HCT116 (cell line): ENCODE measurements around the gene SCD5. TPM values are rescaled to one million over a fixed set of nuclear protein-coding genes. Genes with fewer than 3 reads are reported as not detected.

Experiments used
- ATAC-seq: fragments of 200-7000 bp; cut with Tn5 transposase; 2 replicates; pipeline ENCODE4 v1.9.1; 2020; ENCODE audit warnings: mild to moderate bottlenecking, moderate library complexity
- BruUV-seq: library from RNA; stranded (reverse); fragments of 400-500 nt; replicated peaks from 2 replicates; lab custom pipeline; 2021; lab: Mats Ljungman, UMichigan
- CTCF ChIA-PET: fragments of 300-600 bp; sonication (Branson Sonifier 250); formaldehyde crosslinking; loops from one replicate; lab custom pipeline; 2021; ENCODE audit warnings: antibody characterized with exemption; lab: Charles Lee
- POLR2A ChIA-PET: fragments of 300-600, 350-600 bp; sonication (Branson Sonifier 250); formaldehyde crosslinking; loops from one replicate; lab custom pipeline; 2021; ENCODE audit warnings: antibody characterized with exemption; lab: Charles Lee
- RAD21 ChIA-PET, 2 experiments: fragments of 300-600 bp; sonication (Branson Sonifier 250); formaldehyde crosslinking; loops; one replicate each; lab custom pipeline; 2023; ENCODE audit warnings: low total read pairs in 2 of 2; ENCODE audit not compliant: uncharacterized antibody in 2 of 2, unreplicated experiment in 2 of 2, low non-redundant PET in 1 of 2; lab: Charles Lee
- DNase-seq: peaks from one replicate; pipeline ENCODE4 v3.0.0-alpha.2; 2010; ENCODE audit warnings: low read depth, low spot score
- H2AFZ ChIP-seq: fragments of 200-600 bp; shearing (Covaris generic), sonication (generic); 2 replicates; pipeline ENCODE4 v1.6.1; 2017; ENCODE audit warnings: low read depth, mixed run types, mixed read lengths, antibody characterized with exemption, low read length; ENCODE audit not compliant: poor library complexity, severe bottlenecking
- H3K27ac ChIP-seq: 2 replicates; pipeline ENCODE4 v1.5.1; 2012; ENCODE audit warnings: low read depth, low read length
- H3K27me3 ChIP-seq: fragments of 200-600 bp; sonication (generic); 2 replicates; pipeline ENCODE4 v1.6.1; 2016; ENCODE audit warnings: mixed run types, low read length, mixed read lengths; ENCODE audit not compliant: insufficient read depth
- H3K36me3 ChIP-seq, 2 experiments: fragments of 200-500 bp in 1 of 2; fragments of 200-600 bp in 1 of 2; sonication (Bioruptor generic) in 1 of 2; sonication (generic) in 1 of 2; 2 replicates each; pipeline versions ENCODE4 v1.5.1 to v1.6.1; 2014 to 2016; ENCODE audit warnings: low read length in 2 of 2, inconsistent platforms in 1 of 2, mixed read lengths in 1 of 2, mixed run types in 1 of 2; ENCODE audit not compliant: insufficient read depth in 2 of 2, control insufficient read depth in 1 of 2
- H3K4me1 ChIP-seq, 2 experiments: fragments of 200-600 bp in 1 of 2; sonication (generic) in 1 of 2; 2 replicates each; pipeline versions ENCODE4 v1.5.1 to v1.6.1; 2012 to 2017; ENCODE audit warnings: low read length in 2 of 2, inconsistent platforms in 1 of 2, mild to moderate bottlenecking in 1 of 2, mixed read lengths in 1 of 2, mixed run types in 1 of 2, moderate library complexity in 1 of 2; ENCODE audit not compliant: insufficient read depth in 2 of 2, control insufficient read depth in 1 of 2
- H3K4me2 ChIP-seq: fragments of 200-600 bp; sonication (generic); 2 replicates; pipeline ENCODE4 v1.6.1; 2017; ENCODE audit warnings: mixed run types, low read length, mixed read lengths
- H3K4me3 ChIP-seq, 2 experiments: fragments of 200-600 bp in 1 of 2; sonication (generic) in 1 of 2; replicated peaks in 1 of 2; 2 replicates each; pipeline ENCODE4 v1.5.1; 2011 to 2016; ENCODE audit warnings: low read length in 2 of 2, control low read depth in 1 of 2, low read depth in 1 of 2, mild to moderate bottlenecking in 1 of 2, mixed read lengths in 1 of 2, mixed run types in 1 of 2
- H3K79me2 ChIP-seq: fragments of 200-600 bp; sonication (generic); 2 replicates; pipeline ENCODE4 v1.6.1; 2017; ENCODE audit warnings: mild to moderate bottlenecking, mixed run types, low read length, moderate library complexity, mixed read lengths; ENCODE audit not compliant: insufficient read depth
- H3K9ac ChIP-seq: fragments of 200-600 bp; sonication (generic); 2 replicates; pipeline ENCODE4 v1.6.1; 2016; ENCODE audit warnings: low read length, mixed read lengths
- H3K9me2 ChIP-seq: fragments of 200-600 bp; sonication (generic), shearing (Covaris generic); 2 replicates; pipeline ENCODE4 v1.6.1; 2017; ENCODE audit warnings: mixed run types, mild to moderate bottlenecking, moderate library complexity; ENCODE audit not compliant: insufficient read depth
- H3K9me3 ChIP-seq, 2 experiments: fragments of 200-500 bp in 1 of 2; fragments of 200-600 bp in 1 of 2; sonication (Bioruptor generic) in 1 of 2; sonication (generic) in 1 of 2; 2 replicates each; pipeline ENCODE4 v1.6.1; 2014 to 2017; ENCODE audit warnings: low read length in 2 of 2, mixed read lengths in 2 of 2, inconsistent platforms in 1 of 2, low read depth in 1 of 2, mild to moderate bottlenecking in 1 of 2, mixed run types in 1 of 2, moderate library complexity in 1 of 2; ENCODE audit not compliant: control insufficient read depth in 1 of 2, insufficient read depth in 1 of 2
- H4K20me1 ChIP-seq: fragments of 200-600 bp; sonication (generic), shearing (Covaris generic); 2 replicates; pipeline ENCODE4 v1.6.1; 2017; ENCODE audit warnings: mixed run types, mild to moderate bottlenecking, moderate library complexity; ENCODE audit not compliant: insufficient read depth
- CBX3 ChIP-seq: IDR thresholded peaks from 2 replicates; pipeline ENCODE4 v1.6.1; 2012; ENCODE audit warnings: low read depth
- JUND ChIP-seq: IDR thresholded peaks from 2 replicates; pipeline ENCODE4 v1.6.1; 2012
- POLR2A ChIP-seq: IDR thresholded peaks from 2 replicates; pipeline ENCODE4 v1.7.0; 2011; ENCODE audit warnings: borderline replicate concordance; ENCODE audit not compliant: insufficient read depth, insufficient read length; ENCODE audit errors: extremely low read depth
- POLR2AphosphoS5 ChIP-seq: IDR thresholded peaks from 2 replicates; pipeline ENCODE4 v1.6.1; 2011; ENCODE audit warnings: mild to moderate bottlenecking, low read depth, low read length, moderate library complexity
- SP1 ChIP-seq: IDR thresholded peaks from 2 replicates; pipeline ENCODE4 v1.6.1; 2012; ENCODE audit warnings: low read depth
- SRF ChIP-seq: IDR thresholded peaks from 2 replicates; pipeline ENCODE4 v1.6.1; 2012; ENCODE audit warnings: low read depth
- TCF7L2 ChIP-seq: IDR thresholded peaks from 2 replicates; pipeline ENCODE4 v1.7.0; 2011; ENCODE audit warnings: borderline replicate concordance, inconsistent platforms; ENCODE audit not compliant: insufficient read depth, insufficient read length; ENCODE audit errors: extremely low read depth
- intact Hi-C: fragments of 100-400 bp; cut with micrococcal nuclease; formaldehyde crosslinking; loops from 2 replicates; pipeline ENCODE4 v1.10.0; 2022
- total RNA-seq: library from RNA; stranded (reverse); gene quantifications from one replicate; pipeline ENCODE4 v1.2.1, GENCODE V29; 2021; ENCODE audit not compliant: unreplicated experiment

Gene SCD5
- total RNA-seq, 1 experiment from 2014 or later, result 21.7 TPM

GRCh38 chr4:82785611-82786400 is 12.8 kb downstream of the SCD5 start (continued):
- TF ChIP-seq POLR2AphosphoS5 (no peak), TCF7L2 (no peak), CBX3 (no peak)

DNA sequence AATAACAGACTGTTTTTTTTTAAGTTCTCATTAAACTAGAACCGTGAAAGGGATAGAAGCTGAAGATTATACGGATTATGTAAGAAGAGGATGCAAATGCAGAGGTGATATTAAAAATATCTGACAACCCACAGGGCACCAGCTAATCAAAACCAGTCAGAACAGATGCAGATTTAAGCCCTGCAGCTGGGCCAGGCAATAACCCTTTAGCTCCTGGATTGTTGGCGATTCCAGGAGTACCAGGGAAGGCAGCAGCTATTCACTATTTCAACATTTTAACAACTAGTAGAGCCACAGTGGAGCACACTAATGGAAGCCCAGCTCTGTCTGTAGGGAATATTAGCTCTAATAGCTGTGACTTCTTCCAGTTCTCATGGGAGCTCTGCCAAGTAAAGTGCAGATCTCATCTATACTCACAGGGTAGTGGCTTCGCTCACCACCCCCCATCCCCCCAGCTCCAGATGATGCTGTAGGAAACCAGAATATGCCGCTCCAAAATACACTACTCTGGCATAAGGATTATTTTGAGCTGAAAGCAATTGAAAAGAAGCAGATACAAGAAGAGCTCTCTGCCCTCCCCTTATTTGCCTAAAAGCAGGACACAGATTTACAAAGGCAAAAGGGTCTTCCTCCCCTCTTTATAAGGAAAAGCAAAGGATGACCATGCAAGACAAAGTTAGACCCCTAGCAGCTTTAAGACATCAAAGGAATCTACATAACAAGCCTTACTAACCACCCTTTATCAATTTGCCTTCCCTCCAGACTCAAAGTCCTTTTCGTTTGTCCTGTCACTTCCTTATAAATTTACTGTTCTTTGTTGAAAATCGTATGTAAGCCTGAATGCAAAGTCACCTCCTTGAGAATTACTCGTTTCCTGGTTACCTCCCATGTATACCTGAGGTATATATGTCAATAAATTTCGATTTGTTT is 13.7 kb downstream of the SCD5 start:
- DNase-seq (no peak), ATAC-seq (no peak)
- POLR2A ChIA-PET, result interaction anchor here (0.9 kb wide), 1 partner anchor 14 kb away, joined by 3 read pairs; the partner anchor contains the start of gene SCD5
- Histone ChIP-seq H3K27me3 (no peaks in the 10 kb centered on the region), H3K9me3 (no peaks in the 10 kb centered on the region), H3K4me1 (peaks cover 57 to 70% of the 10 kb centered on the region in 2 experiments), H3K4me3 (peak overlapping the region in 1 of 2 experiments; percentile 17; a peak in 1 of 4 replicates), H3K36me3 (0 out of 4 replicates have a peak, but pooled peaks cover 0 to 5% of the 10 kb centered on the region in 2 experiments), H3K4me2 (peak overlapping the region; percentile 55), H3K27ac (no peak overlapping the region; the same call in 1 of the 2 replicates), H3K79me2 (0 out of 2 replicates have a peak, but pooled peaks cover 10% of the 10 kb centered on the region), H2AFZ (no peak overlapping the region), H4K20me1 (no peaks in the 10 kb centered on the region), H3K9me2 (no peaks in the 10 kb centered on the region), H3K9ac (0 out of 2 replicates have a peak overlapping the region, but pooled peaks have one; percentile 14)
- intact Hi-C loops, result no loop called here
- BruUV-seq, result no TSS peak
- CTCF ChIA-PET, result interaction anchor here (2.3 kb wide), 1 partner anchor 14 kb away, joined by 5 read pairs; the partner anchor contains the start of gene SCD5
- TF ChIP-seq SP1, result 0 out of 2 replicates have a peak, but pooled peaks have one; percentile 2
- no peak for TF ChIP-seq JUND
- no peak for TF ChIP-seq POLR2AphosphoS5
- TF ChIP-seq SRF, result no peak
- no peak for TF ChIP-seq POLR2A
- RAD21 ChIA-PET, result no interaction called here
